ENCODE results near the gene MT1G.

MT1G gene

GRCh38 chr16:56700631-56701030 lies 32.8 kb upstream of the MT1G start:
- CTCF ChIA-PET = interaction anchor here (0.7 to 4.4 kb wide), 13 partner anchors 15 to 187 kb away, joined by 3 to 66 read pairs (median 10); partner anchors contain the start of gene MT2A
- TF ChIP-seq KLF16 (tag by site-specific recombination; IDR thresholded peaks at IDR 0.05) = no peak
- TF ChIP-seq WT1 (tag by site-specific recombination; IDR thresholded peaks at IDR 0.05) = no peak
- TF ChIP-seq ZBTB21 (tag by site-specific recombination; IDR thresholded peaks at IDR 0.05) = no peak
- no peak for TF ChIP-seq ZNF175 (tag by site-specific recombination; IDR thresholded peaks at IDR 0.05)
- no peak for TF ChIP-seq ZFP41 (tag by site-specific recombination; IDR thresholded peaks at IDR 0.05; ENCODE audit: borderline replicate concordance)
- no peak for TF ChIP-seq ZNF626 (tag by site-specific recombination; IDR thresholded peaks at IDR 0.05)
- TF ChIP-seq MYNN (tag by site-specific recombination; IDR thresholded peaks at IDR 0.05; ENCODE audit: borderline replicate concordance) = no peak
- TF ChIP-seq ZNF518A (tag by site-specific recombination; conservative IDR thresholded peaks at IDR 0.05; ENCODE audit: low read depth) = no peak
- TF ChIP-seq ZNF544 (tag by site-specific recombination; IDR thresholded peaks at IDR 0.05) = no peak
- no peak for TF ChIP-seq ZNF555 (tag by site-specific recombination; conservative IDR thresholded peaks at IDR 0.05)
- TF ChIP-seq SP3 (tag by site-specific recombination; IDR thresholded peaks at IDR 0.05) = no peak
- TF ChIP-seq KLF17 (tag by site-specific recombination; IDR thresholded peaks at IDR 0.05) = no peak
- no peak for TF ChIP-seq ZNF169 (tag by site-specific recombination; IDR thresholded peaks at IDR 0.05)
- TF ChIP-seq HOXD13 (CRISPR knock-in tag; IDR thresholded peaks at IDR 0.05; ENCODE audit: borderline replicate concordance) = no peak
- no peak for TF ChIP-seq ZNF121 (tag by site-specific recombination; IDR thresholded peaks at IDR 0.05)
- no peak for TF ChIP-seq KLF7 (tag by site-specific recombination; IDR thresholded peaks at IDR 0.05; ENCODE audit: borderline replicate concordance)
- no peak for TF ChIP-seq ZNF792 (tag by site-specific recombination; IDR thresholded peaks at IDR 0.05)
- TF ChIP-seq ZNF324 (tag by site-specific recombination; IDR thresholded peaks at IDR 0.05) = no peak
- no peak for TF ChIP-seq ZNF558 (tag by site-specific recombination; IDR thresholded peaks at IDR 0.05)
- no peaks in the 10 kb centered on the region for H3K9me3 ChIP-seq (ENCODE audit: control insufficient read depth, insufficient read depth, low read depth, low read length)
- H3K27ac ChIP-seq (ENCODE audit: extremely low read depth, low read depth, low read length) = no peak overlapping the region
- H3K4me1 ChIP-seq (ENCODE audit: control insufficient read depth, insufficient read depth, low read length) = no peaks in the 10 kb centered on the region
- POLR2A ChIA-PET = interaction anchor here (0.6 kb wide), 1 partner anchor 223 kb away, joined by 5 read pairs; no protein-coding TSS in a partner anchor
- H3K36me3 ChIP-seq (ENCODE audit: control insufficient read depth in 2 of 2, insufficient read depth in 1 of 2, low read length in 2 of 2) = no peaks in the 10 kb centered on the region
- no peak overlapping the region for H3K4me3 ChIP-seq (ENCODE audit: low read depth, low read length)

- no peak overlapping the region for H3K27ac ChIP-seq (ENCODE audit: extremely low read depth, low read depth, low read length)
- POLR2A ChIA-PET = interaction anchor here (0.6 kb wide), 1 partner anchor 224 kb away, joined by 5 read pairs; no protein-coding TSS in a partner anchor
- TF ChIP-seq ZBTB17 (tag by site-specific recombination; IDR thresholded peaks at IDR 0.05) = no peak
- TF ChIP-seq ZBTB6 (tag by site-specific recombination; IDR thresholded peaks at IDR 0.05) = no peak
- TF ChIP-seq ZBTB8A (tag by site-specific recombination; IDR thresholded peaks at IDR 0.05) = no peak
- TF ChIP-seq FEZF1 (tag by site-specific recombination; IDR thresholded peaks at IDR 0.05) = no peak
- no peak for TF ChIP-seq ZNF10 (tag by site-specific recombination; IDR thresholded peaks at IDR 0.05)
- TF ChIP-seq ZNF223 (tag by site-specific recombination; IDR thresholded peaks at IDR 0.05) = no peak
- no peak for TF ChIP-seq ZNF354C (tag by site-specific recombination; IDR thresholded peaks at IDR 0.05; ENCODE audit: borderline replicate concordance, low read depth)
- no peak overlapping the region for H3K4me3 ChIP-seq (ENCODE audit: low read depth, low read length)
- H3K36me3 ChIP-seq (ENCODE audit: control insufficient read depth in 2 of 2, insufficient read depth in 1 of 2, low read length in 2 of 2) = no peaks in the 10 kb centered on the region
- CTCF ChIA-PET = interaction anchor here (0.7 to 4.4 kb wide), 7 partner anchors 15 to 123 kb away, joined by 3 to 66 read pairs (median 12); partner anchors contain the start of gene MT2A
- no peaks in the 10 kb centered on the region for H3K9me3 ChIP-seq (ENCODE audit: control insufficient read depth, insufficient read depth, low read depth, low read length)
- H3K4me1 ChIP-seq (ENCODE audit: control insufficient read depth, insufficient read depth, low read length) = no peaks in the 10 kb centered on the region
Measured at GRCh38 chr16:56700195-56700594, 32.3 kb upstream of the MT1G start.
